GM18909 (cell line): ENCODE measurements around the gene AQP4.

Source experiments
- ATAC-seq: cut with Tn5 transposase; IDR thresholded peaks from one replicate; pipeline ENCODE4 v1.9.1; 2021; ENCODE audit warnings: mild to moderate bottlenecking; ENCODE audit not compliant: unreplicated experiment, poor library complexity

Gene AQP4

DNA sequence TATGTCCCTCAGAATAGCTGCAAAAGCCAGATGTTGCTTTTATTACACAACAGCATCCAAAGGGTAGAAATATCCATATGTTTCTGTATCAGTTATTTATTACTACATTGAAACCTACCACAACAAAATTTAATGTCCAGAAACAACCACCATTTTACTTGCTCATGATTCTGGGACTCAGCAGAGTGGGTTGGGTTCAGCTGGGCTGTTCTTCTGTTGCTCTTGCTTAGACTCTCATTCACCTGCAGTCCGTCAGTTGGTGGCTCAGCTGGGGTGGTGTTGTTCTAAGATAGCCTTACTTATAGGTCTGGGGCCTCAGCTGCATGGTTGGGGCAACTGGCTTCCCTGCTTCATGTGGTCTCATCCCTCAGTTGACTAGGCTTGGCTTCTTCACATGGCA is 21.7 kb downstream of the AQP4 start:
- ATAC-seq: no peak

GRCh38 chr18:26840965-26841364 is 24.5 kb downstream of the AQP4 start:
- ATAC-seq: no peak

DNA sequence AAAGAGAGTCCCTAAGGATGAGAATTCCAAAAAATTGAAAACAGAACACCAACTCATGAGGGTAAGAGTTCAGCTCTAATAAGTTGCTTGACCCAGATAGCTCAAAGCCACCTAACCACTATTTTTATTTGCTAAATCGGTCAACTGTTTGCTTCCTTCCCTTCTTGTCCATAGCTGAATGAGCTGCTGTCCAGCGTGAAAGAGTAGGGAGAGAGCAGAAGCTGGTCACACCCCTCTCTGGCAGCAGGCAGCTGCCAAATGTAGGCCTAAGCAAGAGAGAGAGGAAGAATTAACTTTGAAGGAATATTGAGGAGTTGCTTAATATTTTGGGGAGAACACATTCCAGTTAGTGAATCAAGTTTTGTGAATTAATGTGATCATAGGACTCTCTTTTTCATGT is 25.9 kb downstream of the AQP4 start:
- ATAC-seq: no peak

GRCh38 chr18:26832302-26832701 is 33.2 kb downstream of the AQP4 start:
- no peak for ATAC-seq

GRCh38 chr18:26827581-26827980 is 37.9 kb downstream of the AQP4 start:
- ATAC-seq: no peak

DNA sequence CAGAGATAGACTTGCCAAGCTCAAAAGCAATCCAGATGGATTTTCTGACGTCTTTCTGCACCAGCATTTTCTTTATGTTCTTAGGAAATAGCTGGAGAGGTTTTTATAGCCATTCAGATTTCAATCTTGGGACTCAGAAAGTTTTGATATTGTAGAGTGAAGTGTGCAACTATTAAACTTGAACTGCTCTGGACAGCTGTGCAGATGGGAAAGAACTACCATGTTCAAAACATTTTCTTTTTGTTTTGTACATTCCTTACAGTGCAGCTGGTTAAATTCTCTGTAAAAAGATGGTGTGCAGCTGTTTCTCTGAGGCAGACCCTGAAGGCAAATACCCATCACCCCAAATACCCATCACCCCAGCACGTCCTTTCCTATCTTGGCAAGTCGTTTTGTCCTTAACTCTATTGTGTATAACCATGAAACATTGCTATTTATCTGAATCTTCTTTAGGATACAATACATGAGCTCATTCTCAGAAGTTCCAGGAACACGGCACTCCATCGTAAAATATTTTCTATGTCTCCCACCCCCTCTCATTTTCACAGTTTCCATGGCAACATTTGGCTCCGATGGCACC is 38.8 kb downstream of the AQP4 start:
- no peak for ATAC-seq

GRCh38 chr18:26821181-26821580 is 44.3 kb downstream of the AQP4 start:
- no peak for ATAC-seq

GRCh38 chr18:26819046-26819445 is 46.5 kb downstream of the AQP4 start:
- ATAC-seq: no peak

DNA sequence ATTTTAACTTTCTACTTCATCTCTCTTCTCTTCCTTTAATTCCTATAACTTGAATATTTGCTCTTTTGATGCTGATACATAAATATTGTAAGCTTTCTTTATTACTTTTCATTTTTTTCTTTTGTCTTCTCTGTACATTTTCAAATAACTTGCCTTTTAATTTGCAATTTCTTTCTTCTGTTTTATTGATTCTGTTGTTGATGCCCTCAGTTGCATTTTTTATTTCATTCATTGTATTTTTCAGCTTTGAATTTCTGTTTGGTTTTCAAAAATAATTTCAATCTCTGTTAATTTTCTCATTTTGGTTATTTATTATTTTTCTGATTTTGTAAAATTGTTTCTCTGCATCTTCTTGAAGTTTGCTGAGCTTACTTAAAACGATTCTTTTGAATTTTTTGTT is 47.0 kb downstream of the AQP4 start:
- ATAC-seq: no peak

DNA sequence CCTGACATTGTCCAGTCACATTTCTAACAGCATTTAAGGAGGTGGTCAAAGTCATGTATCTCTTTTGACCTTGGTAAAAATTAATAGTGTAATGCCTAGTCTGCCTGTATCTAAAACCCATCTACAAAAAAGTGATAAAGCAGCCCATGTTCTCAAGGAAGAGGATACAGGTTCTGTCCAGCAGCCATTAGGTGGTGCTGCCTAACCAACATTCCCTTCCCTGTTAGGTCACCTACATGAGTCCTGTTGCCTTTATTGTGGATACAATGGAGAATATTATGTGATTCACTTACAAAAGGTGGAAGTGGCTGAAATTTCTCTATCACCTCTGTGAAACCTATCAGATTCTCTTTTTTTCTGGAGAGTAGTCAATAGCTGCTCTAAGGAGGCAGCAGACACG is 52.5 kb downstream of the AQP4 start:
- no peak for ATAC-seq

GRCh38 chr18:26812462-26812861 is 53.0 kb downstream of the AQP4 start:
- no peak for ATAC-seq

- no peak for ATAC-seq
These were observed 56.2 kb downstream of the AQP4 start for GRCh38 chr18:26809346-26809745.

- ATAC-seq: no peak
These were observed 59.3 kb downstream of the AQP4 start for GRCh38 chr18:26806224-26806623.

GRCh38 chr18:26804519-26804918 is 61.0 kb downstream of the AQP4 start:
- no peak for ATAC-seq

GRCh38 chr18:26803643-26804042 is 61.9 kb downstream of the AQP4 start:
- ATAC-seq: no peak

GRCh38 chr18:26802330-26803200 is 62.9 kb downstream of the AQP4 start:
- no peak for ATAC-seq
